ENCODE measurements around the gene SCRT2.

GRCh38 chr20:668638-669037 lies 7.0 kb downstream of the SCRT2 start:
- TF ChIP-seq ELF4 (IDR thresholded peaks at IDR 0.05) = no peak
- no peak for TF ChIP-seq SP1 (IDR thresholded peaks at IDR 0.05)
